ENCODE data around the gene UNC5B. TPM values are rescaled to one million over a fixed set of nuclear protein-coding genes. Genes with fewer than 3 reads are reported as not detected.

The UNC5B gene
- polyA plus RNA-seq, 3 donors, result 0.04 to 0.72 TPM; not detected in 1

DNA sequence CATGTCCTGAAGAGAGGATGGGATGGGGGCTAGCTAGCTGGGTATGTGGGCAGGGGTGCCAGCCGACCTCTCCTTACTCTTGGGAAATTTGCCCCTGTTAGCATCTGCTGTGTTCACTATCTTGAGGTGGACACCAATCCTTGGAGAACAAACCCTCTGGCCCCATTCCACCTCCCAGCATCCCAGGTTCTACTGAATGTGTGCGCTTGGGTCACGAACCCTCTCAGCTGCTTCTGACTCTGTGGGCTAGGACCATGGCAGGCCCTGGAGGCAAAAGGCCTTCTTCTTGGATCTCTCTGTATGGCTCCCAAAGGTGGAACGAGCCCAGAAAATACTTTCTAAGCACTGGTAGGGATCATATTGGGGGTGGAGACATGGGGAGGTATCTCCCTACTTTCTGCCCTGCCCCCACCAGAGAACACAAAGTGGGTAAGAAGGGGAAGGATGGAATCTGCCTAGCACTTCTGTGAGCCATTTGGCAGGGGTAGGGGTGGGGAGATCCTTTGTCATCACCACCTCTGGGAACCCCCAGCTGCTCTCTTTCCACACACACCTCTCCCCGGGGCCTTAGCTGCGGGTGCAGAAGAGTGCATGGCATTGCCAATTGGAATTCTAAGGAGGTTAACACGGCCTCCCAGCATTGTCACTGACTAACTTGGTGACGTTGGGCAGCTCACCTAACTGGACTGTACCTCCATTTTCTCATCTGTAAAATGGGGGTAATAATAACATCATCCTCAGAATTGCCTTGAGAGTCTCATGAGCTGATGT lies 7.7 kb downstream of the UNC5B start:
- no peak overlapping the region for H3K4me2 ChIP-seq (replicated peaks; ENCODE audit: extremely low read depth, low read length, poor library complexity, severe bottlenecking)
- TF ChIP-seq, protein P1, sequence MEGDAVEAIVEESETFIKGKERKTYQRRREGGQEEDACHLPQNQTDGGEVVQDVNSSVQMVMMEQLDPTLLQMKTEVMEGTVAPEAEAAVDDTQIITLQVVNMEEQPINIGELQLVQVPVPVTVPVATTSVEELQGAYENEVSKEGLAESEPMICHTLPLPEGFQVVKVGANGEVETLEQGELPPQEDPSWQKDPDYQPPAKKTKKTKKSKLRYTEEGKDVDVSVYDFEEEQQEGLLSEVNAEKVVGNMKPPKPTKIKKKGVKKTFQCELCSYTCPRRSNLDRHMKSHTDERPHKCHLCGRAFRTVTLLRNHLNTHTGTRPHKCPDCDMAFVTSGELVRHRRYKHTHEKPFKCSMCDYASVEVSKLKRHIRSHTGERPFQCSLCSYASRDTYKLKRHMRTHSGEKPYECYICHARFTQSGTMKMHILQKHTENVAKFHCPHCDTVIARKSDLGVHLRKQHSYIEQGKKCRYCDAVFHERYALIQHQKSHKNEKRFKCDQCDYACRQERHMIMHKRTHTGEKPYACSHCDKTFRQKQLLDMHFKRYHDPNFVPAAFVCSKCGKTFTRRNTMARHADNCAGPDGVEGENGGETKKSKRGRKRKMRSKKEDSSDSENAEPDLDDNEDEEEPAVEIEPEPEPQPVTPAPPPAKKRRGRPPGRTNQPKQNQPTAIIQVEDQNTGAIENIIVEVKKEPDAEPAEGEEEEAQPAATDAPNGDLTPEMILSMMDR (IDR thresholded peaks at IDR 0.05), result no peak
- 100% methylated on average over 3 of the region's 8 CpGs for WGBS (ENCODE audit: insufficient coverage)
- Mint-ChIP-seq H3K4me3 (peak overlapping the region in 1 of 2 donors; percentile 21), H3K36me3 (peaks cover 0 to 5% of the 10 kb centered on the region in 2 donors), H3K9me3 (peaks cover 0 to 1% (median 0%) of the 10 kb centered on the region in 7 donors), H3K27me3 (ENCODE audit: low read depth in 3 of 3) (peaks cover 37 to 48% (median 42%) of the 10 kb centered on the region in 3 donors), H3K4me1 (peaks cover 14% of the 10 kb centered on the region), H3K27ac (no peak overlapping the region)
- no peak overlapping the region for H2AFZ ChIP-seq (ENCODE audit: insufficient read depth, low read depth, low read length, poor library complexity, severe bottlenecking)
- intact Hi-C loops (cut with micrococcal nuclease), result no loop called here
- no peak overlapping the region for H3K9ac ChIP-seq (ENCODE audit: insufficient read depth, low read length, poor library complexity, severe bottlenecking)
- no peaks in the 10 kb centered on the region for H3K9me3 ChIP-seq (replicated peaks in 1 of 2; ENCODE audit: control insufficient read depth in 1 of 2, insufficient read depth in 1 of 2, low read length in 2 of 2)
- H3K27me3 ChIP-seq (ENCODE audit: control insufficient read depth in 2 of 2, insufficient read depth in 2 of 2, low read length in 2 of 2), result peaks cover 5 to 34% of the 10 kb centered on the region in 2 donors
- peaks cover 11 to 16% of the 10 kb centered on the region in 2 donors for H3K4me1 ChIP-seq (ENCODE audit: control insufficient read depth in 1 of 2, insufficient read depth in 2 of 2, low read length in 2 of 2)
- no peak overlapping the region for H3K4me3 ChIP-seq (replicated peaks in 1 of 3; ENCODE audit: low read depth in 2 of 3, low read length in 3 of 3)
- H3K27ac ChIP-seq (ENCODE audit: low read depth in 1 of 2, low read length in 2 of 2), result no peak overlapping the region
- DNase-seq, result no peak
- H3K79me2 ChIP-seq (ENCODE audit: insufficient read depth, low read length), result no peaks in the 10 kb centered on the region
- no peaks in the 10 kb centered on the region for H3K36me3 ChIP-seq (replicated peaks in 1 of 2; ENCODE audit: control insufficient read depth in 1 of 2, insufficient read depth in 2 of 2, low read length in 2 of 2)
- H4K20me1 ChIP-seq (ENCODE audit: insufficient read depth, low read length), result no peaks in the 10 kb centered on the region

DNA sequence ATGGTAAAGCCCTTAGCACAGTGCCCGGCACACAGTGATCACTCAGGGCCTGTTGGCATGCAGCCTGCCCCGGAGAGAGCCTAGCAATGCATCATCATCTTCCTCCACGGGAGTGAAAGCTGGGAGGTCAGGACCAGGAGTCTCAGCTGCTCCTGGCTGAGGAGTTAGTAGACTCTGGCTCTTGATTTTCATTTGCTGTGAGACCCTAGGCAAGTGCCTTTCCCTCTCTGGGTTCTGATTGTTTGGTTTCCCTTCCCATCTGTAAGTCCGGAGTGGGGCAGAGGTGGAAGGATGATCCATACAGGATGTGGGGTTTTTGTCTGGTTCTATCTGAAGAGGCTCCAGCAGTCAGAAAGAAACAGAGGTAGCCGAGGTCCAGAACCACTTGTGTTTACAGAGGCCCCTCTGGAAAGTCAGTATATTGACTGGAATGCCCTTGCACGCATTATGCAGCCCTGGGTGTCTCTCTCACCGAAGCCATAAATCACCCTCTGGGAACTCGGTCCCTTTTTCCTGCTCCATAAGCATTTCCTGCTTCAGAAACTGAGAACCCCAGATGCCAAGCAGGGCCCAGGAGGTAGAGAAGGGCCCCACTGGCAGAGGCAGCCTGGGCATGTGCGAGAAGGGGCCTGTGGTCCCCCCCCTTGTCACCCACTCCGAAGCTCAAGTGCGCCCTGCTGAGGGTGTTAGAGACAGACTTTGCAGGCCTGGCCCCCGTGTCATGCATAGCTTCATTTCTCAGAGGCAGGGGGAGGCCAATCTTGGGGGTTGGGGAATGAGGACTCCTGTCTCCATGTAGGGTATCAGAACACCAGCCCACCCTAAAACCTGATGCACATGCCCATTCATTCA lies 8.5 kb downstream of the UNC5B start:
- Histone ChIP-seq H2AFZ (ENCODE audit: insufficient read depth, low read depth, low read length, poor library complexity, severe bottlenecking) (no peak overlapping the region), H3K4me2 (replicated peaks; ENCODE audit: extremely low read depth, low read length, poor library complexity, severe bottlenecking) (no peak overlapping the region), H3K36me3 (replicated peaks in 1 of 2; ENCODE audit: control insufficient read depth in 1 of 2, insufficient read depth in 2 of 2, low read length in 2 of 2) (no peaks in the 10 kb centered on the region), H3K4me1 (ENCODE audit: control insufficient read depth in 1 of 2, insufficient read depth in 2 of 2, low read length in 2 of 2) (peaks cover 11 to 16% of the 10 kb centered on the region in 2 donors), H3K27ac (ENCODE audit: low read depth in 1 of 2, low read length in 2 of 2) (no peak overlapping the region), H3K4me3 (replicated peaks in 1 of 3; ENCODE audit: low read depth in 2 of 3, low read length in 3 of 3) (no peak overlapping the region), H4K20me1 (ENCODE audit: insufficient read depth, low read length) (no peaks in the 10 kb centered on the region), H3K9me3 (replicated peaks in 1 of 2; ENCODE audit: control insufficient read depth in 1 of 2, insufficient read depth in 1 of 2, low read length in 2 of 2) (no peaks in the 10 kb centered on the region), H3K79me2 (ENCODE audit: insufficient read depth, low read length) (no peaks in the 10 kb centered on the region), H3K27me3 (ENCODE audit: control insufficient read depth in 2 of 2, insufficient read depth in 2 of 2, low read length in 2 of 2) (peaks cover 0 to 27% of the 10 kb centered on the region in 2 donors), H3K9ac (ENCODE audit: insufficient read depth, low read length, poor library complexity, severe bottlenecking) (no peak overlapping the region)
- Mint-ChIP-seq H3K27ac (peak overlapping the region in 1 of 7 donors; percentile 31), H3K27me3 (ENCODE audit: low read depth in 3 of 3) (peaks cover 30 to 42% (median 34%) of the 10 kb centered on the region in 3 donors), H3K9me3 (peaks cover 0 to 1% (median 0%) of the 10 kb centered on the region in 7 donors), H3K4me3 (no peak overlapping the region), H3K36me3 (peaks cover 0 to 3% of the 10 kb centered on the region in 2 donors), H3K4me1 (peaks cover 14% of the 10 kb centered on the region)
- DNase-seq, result no peak
- TF ChIP-seq, protein P1 (IDR thresholded peaks at IDR 0.05), result no peak
- WGBS (ENCODE audit: insufficient coverage), result 61% methylated on average over 7 of the region's 12 CpGs
- intact Hi-C loops (cut with micrococcal nuclease), result no loop called here

All from CD14-positive monocyte (primary cell).